HG03064 (cell line): ENCODE results near the gene CTR9.

Experiments
- ATAC-seq: cut with Tn5 transposase; IDR thresholded peaks from one replicate; pipeline ENCODE4 v1.9.1; 2021; ENCODE audit warnings: low read depth; ENCODE audit not compliant: unreplicated experiment

CTR9 gene

DNA sequence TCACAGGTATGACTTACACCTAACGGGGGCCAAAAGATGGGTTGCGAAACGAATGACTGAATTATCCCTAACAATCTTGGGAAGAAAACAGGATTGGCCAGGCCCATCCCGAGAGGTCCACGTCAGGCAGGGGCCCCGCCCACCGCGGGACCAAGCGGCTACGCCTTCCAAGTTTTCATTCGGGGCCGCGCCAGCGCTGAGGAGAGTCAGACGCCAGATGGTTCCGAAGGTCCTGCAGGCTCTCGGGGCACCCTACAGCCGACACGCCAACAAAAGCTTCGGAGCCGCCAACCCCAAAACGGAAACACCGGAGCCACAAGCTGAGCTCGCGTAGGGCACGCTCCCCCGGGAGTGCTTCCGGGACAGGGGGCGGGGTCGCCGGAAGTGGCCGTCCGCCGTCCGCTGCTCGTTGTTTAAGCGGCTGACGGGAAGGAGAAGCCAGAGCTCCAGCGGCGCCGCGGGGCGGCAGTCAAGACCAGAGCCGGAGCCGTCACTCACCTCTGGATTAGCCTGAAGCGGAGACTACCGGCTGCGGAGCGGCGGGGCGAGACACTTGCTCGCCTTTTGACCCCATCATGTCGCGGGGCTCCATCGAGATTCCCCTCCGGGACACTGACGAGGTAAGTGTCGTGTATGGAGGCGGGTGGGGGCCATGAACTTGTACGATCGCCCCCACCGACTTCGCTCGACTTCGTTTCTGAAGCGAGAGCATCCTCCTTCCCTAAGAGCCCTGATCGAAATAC lies at the start of gene CTR9:
Gene CTR9 (plus strand): TSS at position 409 of the 743 bp plus-strand sequence. CDS start 167 bp downstream, at position 576.
- peak; percentile 91 for ATAC-seq

DNA sequence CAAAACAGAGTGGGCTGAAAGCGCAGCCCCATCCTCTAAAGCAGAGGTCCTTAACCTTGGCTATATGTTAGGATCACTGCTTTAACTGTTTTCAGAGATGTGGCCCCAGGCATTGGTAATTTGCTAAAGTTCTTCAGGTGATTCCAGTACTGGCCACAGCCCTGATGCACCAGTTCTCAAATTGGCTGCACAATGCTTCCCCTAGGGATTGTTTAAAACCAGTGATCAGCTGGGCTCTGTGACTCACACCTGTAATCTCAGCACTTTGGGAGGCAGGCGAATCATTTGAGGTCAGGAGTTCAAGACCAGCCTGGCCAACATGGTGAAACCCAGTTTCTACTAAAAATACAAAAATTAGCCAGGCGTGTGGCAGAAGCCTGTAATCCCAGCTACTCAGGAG lies 49.1 kb upstream of the CTR9 start:
- ATAC-seq = no peak

DNA sequence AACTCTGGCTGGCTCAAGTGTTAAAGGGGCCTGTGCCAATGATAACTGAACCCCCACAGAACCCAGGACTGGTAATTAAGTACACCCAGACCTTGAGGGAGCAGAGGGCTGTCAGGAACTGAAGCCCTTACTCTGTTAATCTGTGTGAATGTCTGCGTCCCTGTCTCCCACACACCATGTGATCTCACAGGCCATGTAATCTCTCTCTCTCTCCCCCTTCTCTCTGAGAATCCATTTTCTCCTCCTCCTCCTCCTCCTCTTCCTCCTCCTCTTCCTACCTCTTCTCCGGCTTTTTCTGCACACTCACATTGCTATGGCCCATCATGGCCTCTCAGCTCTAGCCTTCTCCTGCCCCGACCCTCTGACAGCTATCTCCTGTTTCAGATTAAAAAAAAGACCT lies 42.9 kb upstream of the CTR9 start:
- ATAC-seq = no peak

DNA sequence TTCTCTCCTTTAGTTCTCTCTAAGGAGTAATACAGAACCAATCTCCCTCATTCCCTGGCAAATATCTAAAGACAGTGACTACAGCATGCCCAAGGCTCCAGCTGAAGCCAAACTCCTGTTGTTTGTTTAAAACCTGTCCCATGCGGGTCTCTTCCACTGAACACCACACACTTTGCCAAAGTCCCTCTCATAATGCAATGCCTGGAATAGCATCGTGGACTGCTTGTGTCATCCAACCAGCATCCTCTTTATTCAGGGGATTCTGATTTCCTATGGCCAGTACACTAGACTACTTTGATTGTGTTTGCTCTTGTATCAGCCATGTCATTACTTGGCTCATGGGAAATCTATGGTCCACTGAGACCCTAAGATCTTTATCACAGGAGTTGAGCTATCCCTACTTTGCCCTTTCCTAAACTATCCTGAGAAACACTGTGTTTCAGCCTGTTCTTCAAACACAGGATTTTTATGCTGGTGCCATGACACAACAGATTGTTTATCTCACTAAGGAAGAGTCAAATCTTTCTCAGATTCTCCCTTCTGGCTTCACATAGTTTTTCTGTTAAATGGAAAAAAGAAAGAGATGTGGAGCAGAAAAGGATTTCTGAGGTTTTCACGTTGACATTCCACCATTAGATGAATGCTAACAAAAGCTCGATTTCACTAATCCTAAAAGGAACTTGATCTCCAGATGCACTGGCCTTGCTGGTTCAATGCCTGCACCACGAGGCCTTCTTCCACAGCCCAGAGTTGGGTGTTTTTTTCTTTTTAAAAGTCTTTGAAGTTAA lies 41.6 kb upstream of the CTR9 start:
- no peak for ATAC-seq

DNA sequence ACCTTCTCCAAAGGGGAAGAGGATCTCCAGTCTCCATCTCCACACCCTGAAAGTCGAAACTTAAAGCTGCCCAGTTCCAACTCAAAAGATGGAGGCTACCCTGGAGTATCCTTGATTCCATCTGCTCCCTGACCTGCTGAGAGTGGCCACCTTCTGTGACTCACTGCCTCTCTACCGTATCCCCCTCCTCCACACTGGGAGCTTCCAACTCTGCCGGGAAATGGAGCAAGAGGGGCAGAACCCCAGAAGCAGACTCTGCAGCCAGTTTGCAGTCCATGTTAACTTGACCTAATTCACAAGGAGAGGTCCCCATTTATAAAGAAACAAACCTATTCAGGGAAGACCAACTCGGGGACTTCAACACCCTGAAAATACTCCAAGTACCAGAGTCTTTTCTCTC lies 35.5 kb upstream of the CTR9 start:
- no peak for ATAC-seq

DNA sequence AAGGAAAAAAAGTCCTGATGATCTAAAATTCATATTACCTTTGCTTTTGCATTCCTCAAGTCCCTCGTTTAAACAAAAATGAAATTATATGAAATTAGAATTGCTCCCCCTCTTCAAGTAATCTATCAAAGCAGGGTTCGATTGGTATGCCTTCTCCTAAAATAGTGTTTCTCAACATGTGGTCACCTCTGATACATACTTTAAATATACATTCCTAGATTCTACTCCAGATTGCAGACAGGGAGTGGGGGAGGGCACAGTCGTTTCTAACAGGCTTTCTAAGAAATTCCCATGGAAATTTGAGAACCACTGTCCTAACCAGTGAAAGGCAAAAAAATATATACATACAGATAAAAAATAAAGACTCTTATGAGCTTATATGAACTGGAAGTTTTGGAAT lies 34.9 kb upstream of the CTR9 start:
- no peak for ATAC-seq

DNA sequence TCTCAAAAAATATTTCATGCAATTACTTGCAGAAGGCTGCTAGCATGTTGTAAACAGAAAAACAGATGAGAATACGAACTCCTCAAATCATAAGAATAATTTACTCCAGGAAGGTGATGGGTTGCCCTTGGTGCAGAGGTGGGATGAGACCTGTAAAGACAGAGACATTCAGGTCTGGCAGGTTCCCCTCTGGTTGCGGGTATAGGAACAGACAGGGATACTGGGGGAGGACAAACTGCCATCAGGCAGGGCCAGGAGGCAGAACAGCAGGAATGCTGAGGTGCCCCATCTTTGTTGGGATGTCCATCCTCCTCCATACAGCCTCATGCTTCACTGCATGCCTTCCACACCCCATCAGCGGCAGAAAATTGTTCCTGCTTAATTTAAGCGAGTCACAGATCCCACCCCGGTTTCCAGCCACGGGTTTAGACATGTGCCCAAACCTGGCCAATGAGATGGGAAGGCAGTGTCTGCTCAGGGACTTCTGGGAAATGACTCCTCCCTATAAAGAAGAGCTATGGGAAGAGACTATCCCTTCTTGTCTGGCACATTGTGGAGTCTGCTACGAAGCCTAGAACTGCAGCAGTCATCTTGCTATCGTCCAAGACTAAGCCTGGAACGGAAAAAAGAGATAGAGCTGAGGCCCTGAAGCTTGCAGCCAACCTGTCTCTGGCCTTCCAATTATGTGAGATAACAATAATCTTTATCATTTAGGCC lies 34.3 kb upstream of the CTR9 start:
- no peak for ATAC-seq

DNA sequence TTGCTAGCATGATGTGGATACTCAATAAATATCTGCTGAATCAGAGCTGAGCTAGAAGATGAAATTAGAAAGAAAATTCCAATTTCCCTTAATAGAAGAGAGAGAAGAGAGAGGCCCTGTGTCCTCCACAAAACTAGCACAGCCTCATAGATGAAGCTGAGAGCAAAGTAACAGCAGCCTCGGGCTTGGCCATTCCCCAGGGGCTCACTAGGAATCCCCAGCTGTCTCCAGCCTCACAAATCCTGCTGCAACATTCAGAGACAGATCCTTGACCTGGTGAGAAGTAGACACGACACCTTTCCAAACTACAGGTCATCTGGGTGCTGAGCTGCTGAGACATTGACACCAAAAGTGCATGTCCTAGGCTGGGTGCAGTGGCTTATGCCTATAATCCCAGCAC lies 31.4 kb upstream of the CTR9 start:
- no peak for ATAC-seq

DNA sequence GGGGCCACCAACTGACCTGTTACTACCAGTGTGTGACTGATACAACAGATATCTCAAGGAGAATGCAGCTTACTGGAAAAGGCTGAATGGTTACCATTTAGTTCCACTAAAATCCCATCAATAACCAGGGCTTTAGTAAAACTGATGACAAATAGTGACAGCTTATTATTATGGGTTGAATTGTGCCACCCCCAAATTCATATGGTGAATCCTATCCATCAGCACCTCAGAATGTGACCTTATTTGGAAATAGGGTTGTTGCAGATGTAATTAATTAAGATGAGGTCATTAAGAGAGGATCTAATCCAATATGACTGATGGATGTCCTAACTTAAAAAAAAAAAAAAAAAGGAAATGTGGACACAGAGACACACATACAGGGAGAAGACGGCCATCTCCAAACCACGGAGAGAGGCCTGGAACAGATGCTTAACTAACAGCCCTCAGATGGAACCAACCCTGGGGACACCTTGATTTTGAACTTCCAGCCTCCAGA lies 30.1 kb upstream of the CTR9 start:
- no peak for ATAC-seq

DNA sequence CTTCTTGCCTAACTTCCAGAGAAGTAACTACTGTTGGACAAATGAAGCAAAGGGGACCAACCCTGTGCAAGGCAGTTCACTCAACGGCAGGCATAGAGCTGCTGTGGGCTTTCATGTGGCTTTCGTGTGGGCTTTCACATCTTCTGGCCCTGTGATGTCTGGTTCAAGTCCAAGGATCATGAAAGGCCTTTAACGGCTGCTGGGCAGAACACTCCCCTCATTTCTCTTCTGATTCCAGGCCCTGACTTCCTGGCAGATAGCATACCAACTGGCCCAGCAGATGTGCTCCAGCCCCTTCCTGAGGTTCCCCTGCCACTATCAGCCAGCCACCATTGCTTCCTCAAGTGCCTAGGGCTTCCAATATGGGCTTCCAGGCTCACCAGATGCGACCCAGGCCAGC lies 28.7 kb upstream of the CTR9 start:
- no peak for ATAC-seq

DNA sequence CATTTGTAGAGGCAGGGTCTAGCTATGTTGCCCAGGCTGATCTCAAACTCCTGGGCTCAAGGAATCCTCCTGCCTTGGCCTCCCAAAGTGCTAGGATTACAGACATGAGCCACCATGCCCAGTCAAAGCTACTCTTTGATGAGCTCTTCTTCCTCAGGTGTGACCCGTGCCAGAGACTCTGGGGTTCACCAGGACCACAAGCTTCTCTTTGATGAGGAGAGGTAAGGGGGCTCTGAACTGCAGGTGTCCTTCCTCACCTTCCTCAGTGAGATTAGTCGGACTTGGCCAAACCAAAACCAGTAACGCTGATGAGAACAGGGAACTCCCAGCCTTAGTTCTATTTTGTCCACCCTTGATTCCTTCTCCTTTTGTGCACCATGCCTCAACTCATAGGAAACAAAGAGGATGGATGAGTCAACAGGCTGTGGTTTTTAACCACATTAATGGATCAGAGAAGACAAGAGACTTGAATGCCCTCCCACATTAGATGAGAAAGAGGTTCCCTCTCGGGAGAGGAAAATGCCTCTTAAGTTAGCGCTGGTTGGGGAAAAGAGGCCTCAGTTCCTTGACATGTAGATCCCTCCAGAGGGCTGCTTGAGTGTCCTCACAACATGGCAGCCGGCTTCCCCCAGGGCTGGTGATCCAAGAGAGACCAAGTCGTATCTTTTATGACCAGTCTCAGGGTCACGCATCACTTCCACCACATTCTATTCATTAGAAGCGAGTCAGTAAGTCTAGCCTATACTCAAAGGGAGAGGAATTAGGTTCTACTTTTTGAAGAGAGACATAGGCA lies 25.7 kb upstream of the CTR9 start:
- ATAC-seq = no peak

DNA sequence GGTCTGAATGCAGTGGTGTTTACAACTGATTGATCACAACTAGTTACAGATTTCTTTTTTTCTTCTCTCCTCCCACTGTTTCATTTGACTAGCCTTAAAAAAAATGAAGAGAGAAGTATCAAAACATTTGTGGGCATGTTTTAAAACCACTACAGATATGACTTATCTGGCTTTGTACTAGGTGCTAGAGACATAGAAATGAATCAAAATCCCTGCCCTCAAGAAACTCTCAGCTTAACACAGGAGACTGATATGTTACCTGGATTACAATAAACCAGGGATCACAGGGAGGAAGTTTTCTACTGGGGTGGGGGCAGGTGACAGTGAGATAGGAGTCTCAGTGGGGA lies 25.2 kb upstream of the CTR9 start:
- ATAC-seq = no peak

DNA sequence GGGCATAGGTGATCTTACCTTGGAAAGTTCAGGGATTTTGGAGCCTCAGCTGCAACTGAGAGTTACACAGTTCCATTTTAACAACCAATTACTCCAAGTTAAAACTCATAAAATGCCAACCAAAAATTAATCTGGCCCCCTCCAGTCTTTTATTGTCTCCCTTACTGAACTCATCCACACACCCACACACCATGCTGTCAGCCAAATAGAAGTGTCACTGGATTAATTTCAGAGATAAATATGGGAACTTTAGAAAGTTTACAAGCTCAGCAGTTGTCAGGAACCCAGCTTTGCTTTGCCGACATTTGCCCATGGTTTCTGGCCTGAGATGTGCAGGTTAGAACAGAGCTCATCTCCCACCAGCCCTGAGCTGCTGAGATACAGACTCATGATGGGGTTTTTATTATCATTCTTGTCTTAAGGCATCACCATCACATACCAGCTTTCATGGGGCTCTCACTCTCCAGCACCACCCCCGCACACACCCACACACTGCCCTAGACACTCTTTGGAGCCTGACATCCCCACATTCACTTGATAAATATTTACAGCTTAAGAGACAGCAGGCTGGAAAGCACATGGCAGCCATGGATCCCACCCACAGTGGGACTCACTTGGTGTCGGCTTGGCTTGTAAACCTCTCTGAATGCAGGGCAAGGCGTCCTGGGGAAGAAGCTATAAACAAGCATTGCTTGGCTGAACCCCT lies 23.7 kb upstream of the CTR9 start:
- ATAC-seq = no peak

DNA sequence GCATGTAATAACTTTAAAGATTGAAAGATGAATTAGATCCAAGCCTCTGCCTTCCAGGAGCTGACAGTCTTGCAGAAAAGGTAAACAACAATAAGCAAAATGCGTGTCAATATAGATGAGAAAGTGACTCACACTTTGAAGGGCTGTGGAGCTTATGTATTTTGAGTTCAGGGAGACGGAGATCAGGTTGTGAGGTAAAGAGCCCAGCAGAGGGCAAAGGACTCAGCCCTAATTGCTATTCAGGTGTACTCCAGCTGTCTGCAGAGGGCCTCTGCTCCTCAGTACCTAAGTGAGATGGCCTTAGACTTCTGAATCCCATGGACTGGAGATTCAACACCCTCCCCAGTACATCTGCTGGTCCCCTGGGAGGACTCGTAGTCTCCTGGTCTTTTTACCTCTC lies 22.9 kb upstream of the CTR9 start:
- ATAC-seq = no peak

DNA sequence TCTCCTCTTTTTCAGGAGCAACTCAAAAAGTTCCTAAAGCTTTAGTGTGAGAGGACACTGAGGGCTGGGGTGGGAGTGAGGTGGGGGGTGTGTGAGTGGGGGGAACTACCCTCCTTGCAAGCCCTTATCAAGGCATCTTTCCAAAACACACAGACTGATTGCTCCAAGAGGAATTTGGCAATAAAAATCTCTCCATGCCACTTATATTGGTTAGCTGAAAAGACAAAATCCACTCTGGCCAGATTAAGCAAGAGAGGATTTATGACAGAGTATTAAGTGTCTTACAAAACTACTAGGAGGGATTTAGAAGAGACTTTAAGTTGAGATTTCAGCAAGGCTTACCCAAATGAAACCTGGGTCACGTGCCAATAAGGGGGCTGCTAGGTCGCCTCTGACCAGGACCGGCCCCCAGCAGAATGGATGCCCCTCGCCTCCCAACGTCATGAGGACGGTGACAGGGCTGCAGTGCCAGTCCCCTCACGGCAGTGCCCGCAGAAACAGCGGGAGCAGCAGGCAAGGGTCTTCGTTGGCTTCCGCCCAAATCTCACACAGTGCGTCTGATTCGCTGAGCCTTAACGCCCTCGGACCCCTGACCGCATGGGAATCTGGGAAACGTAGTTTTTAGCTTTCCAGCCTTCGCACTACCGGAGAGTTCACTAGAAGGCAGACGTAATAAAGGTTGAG lies 22.1 kb upstream of the CTR9 start:
- no peak for ATAC-seq

DNA sequence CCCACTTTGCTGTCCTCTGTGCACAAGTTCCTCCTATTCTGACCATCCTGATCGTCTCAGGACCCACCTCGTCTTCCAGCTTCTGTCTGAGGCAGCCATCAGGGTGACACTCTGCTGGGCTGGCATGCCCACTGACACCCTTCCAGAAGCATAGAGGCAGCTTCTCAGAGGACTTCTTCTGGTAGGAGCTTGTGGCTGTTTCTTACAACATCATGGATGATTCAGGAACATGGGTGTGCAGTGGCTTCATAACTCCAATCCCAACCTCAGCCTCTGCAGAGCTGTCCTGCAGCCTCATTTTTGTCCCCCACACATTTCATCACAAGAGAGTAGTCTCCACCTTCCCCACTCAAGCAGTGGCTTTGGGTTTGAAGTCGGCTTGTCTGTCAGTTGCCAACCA lies 20.9 kb upstream of the CTR9 start:
- no peak for ATAC-seq

DNA sequence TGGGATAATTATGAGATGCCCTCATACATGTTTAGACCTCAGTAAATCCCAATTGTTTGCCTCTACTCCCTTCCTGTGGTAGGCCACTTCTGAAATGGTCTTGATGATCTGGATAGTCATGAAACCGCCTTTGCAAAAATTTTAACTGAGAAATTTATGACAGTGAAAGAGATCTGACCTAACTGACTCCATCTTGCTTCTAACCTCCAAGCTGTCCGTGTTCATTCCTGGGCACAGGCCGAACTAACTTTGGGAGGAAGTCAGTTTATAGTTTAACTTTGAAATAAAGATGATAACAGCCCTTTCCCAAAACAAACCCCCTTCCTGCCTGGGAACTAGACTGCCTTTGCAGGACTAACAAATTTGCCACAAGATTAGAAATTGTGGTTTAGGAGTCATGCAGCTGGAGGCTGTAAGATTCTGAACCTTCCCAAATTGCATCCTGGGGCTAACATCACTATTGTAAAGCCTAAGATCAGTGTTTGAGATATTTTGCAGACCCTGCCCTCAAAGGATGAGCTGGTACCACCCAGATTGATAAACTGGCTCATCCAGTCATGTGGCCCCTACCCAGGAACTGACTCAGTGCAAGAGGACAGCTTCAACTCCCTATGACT lies 19.9 kb upstream of the CTR9 start:
- no peak for ATAC-seq

DNA sequence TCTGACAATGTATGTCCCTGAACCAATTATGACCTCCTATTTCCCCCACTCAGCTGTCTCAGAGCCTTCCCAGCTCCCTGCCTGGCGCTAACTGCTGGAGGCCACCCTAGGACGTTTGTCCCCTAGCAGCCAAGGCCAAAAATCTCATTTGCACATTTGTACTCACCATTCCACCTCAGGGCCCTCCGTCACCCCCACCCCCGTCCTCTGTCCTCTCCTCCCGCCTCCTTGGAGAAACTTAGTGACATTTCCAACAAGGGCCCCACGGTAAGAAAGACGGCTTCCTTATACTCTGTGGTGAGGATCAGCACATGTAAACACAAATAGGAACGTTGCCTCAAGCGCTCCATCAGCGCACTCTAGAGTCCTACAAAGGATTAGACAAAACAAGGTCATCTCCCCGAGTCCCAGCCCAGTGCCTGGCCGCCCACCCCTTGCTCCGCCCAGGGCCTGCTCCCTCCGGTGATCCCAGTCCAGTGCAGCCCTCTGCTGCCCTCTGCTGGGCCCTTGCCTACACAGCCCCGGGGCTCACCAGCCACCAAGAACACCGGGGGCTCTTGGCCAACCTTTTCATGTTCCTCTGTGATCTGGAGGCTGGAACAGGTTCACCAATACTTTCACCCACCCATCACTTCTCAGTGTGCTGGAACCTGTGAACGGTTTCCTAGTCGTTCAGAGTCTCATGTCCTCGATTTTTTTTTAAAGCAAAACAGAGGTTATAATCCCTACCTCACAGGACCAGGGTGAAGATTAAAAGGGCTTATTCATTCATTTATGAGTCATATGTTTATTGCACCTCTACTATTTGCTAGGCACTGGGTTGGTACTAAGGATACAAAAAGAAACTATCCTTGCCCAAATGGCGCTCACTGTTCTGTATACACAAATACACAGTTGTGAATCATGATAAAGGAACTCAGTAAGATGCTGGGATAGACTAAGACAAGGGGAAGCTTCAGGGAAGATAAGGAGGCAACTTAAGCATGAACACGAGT lies 15.3 kb upstream of the CTR9 start:
- peak; percentile 95 for ATAC-seq
